ENCODE results near the gene GGNBP2.

GGNBP2 gene

GRCh38 chr17:36599546-36600250, 55.0 kb downstream of the GGNBP2 start:
- Histone ChIP-seq H3K36me3 (ENCODE audit: insufficient read depth, low read length) (no peaks in the 10 kb centered on the region), H3K9me2 (replicated peaks; ENCODE audit: low read depth, low read length) (no peaks in the 10 kb centered on the region), H3K79me2 (ENCODE audit: insufficient read depth, low read length) (peaks cover 23% of the 10 kb centered on the region), H3K9ac (ENCODE audit: low read depth, low read length, poor library complexity, severe bottlenecking) (no peak overlapping the region), H2AFZ (ENCODE audit: low read length) (no peak overlapping the region), H3K4me2 (ENCODE audit: low read depth, low read length, poor library complexity, severe bottlenecking) (no peak overlapping the region), H3K4me3 (ENCODE audit: low read length, poor library complexity, severe bottlenecking) (no peak overlapping the region), H3K27me3 (ENCODE audit: insufficient read depth, low read length, poor library complexity, severe bottlenecking) (no peaks in the 10 kb centered on the region), H3F3A (ENCODE audit: low read depth) (no peaks in the 10 kb centered on the region), H3K4me1 (ENCODE audit: insufficient read depth, low read length, poor library complexity, severe bottlenecking) (peaks cover 15% of the 10 kb centered on the region), H3K9me3 (ENCODE audit: insufficient read depth, low read depth, low read length) (no peaks in the 10 kb centered on the region), H4K20me1 (ENCODE audit: insufficient read depth, low read length, poor library complexity, severe bottlenecking) (peaks cover 10% of the 10 kb centered on the region)
- TF ChIP-seq EZH2phosphoT487 (IDR thresholded peaks at IDR 0.05; ENCODE audit: borderline replicate concordance), result no peak
- TF ChIP-seq CTCF (conservative IDR thresholded peaks at IDR 0.05; ENCODE audit: low read length), result no peak

DNA sequence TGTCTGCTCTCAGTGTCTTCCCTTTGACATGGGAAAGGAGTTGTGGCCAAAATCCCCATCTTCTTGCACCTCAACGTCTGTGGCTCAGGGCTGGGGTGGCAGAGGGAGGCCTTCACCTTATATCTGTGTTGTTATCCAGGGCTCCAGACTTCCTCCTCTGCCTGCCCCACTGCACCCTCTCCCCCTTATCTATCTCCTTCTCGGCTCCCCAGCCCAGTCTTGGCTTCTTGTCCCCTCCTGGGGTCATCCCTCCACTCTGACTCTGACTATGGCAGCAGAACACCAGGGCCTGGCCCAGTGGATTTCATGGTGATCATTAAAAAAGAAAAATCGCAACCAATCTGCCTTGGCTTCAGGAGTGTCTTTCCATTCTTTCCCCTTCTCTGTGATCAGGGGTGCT, 55.7 kb downstream of the GGNBP2 start:
- H3K9ac ChIP-seq (ENCODE audit: low read depth, low read length, poor library complexity, severe bottlenecking), result peak overlapping the region; percentile 80
- peaks cover 23% of the 10 kb centered on the region for H3K79me2 ChIP-seq (ENCODE audit: insufficient read depth, low read length)
- peak overlapping the region; percentile 84 for H3K4me3 ChIP-seq (ENCODE audit: low read length, poor library complexity, severe bottlenecking)
- no peaks in the 10 kb centered on the region for H3K9me3 ChIP-seq (ENCODE audit: insufficient read depth, low read depth, low read length)
- H3F3A ChIP-seq (ENCODE audit: low read depth), result no peaks in the 10 kb centered on the region
- peaks cover 16% of the 10 kb centered on the region for H3K4me1 ChIP-seq (ENCODE audit: insufficient read depth, low read length, poor library complexity, severe bottlenecking)
- no peaks in the 10 kb centered on the region for H3K36me3 ChIP-seq (ENCODE audit: insufficient read depth, low read length)
- H3K9me2 ChIP-seq (replicated peaks; ENCODE audit: low read depth, low read length), result no peaks in the 10 kb centered on the region
- H4K20me1 ChIP-seq (ENCODE audit: insufficient read depth, low read length, poor library complexity, severe bottlenecking), result peaks cover 10% of the 10 kb centered on the region
- H3K27me3 ChIP-seq (ENCODE audit: insufficient read depth, low read length, poor library complexity, severe bottlenecking), result no peaks in the 10 kb centered on the region
- H3K4me2 ChIP-seq (ENCODE audit: low read depth, low read length, poor library complexity, severe bottlenecking), result peak overlapping the region; percentile 94
- H2AFZ ChIP-seq (ENCODE audit: low read length), result no peak overlapping the region
- no peak for TF ChIP-seq CTCF (conservative IDR thresholded peaks at IDR 0.05; ENCODE audit: low read length)
- TF ChIP-seq EZH2phosphoT487 (IDR thresholded peaks at IDR 0.05; ENCODE audit: borderline replicate concordance), result no peak

DNA sequence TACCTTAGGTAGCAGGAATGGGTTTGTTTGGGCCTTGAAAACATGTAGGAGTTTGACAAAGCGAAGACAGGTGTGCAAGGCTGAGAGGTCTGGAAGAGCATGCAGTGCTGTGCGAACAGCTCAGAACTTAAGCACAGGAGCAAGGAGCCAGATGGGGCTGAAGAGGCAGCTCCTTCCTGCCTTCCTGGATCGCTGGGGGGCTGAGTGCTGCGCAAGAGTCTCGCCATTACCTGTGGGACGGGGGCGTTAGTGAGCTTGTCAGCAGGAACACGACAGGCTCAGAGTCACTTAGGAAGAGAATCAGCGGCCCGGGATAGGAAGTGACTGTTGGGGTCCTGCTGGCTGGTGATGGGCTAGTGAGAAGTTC, 56.2 kb downstream of the GGNBP2 start:
- peaks cover 21% of the 10 kb centered on the region for H3K4me1 ChIP-seq (ENCODE audit: insufficient read depth, low read length, poor library complexity, severe bottlenecking)
- H3F3A ChIP-seq (ENCODE audit: low read depth), result no peaks in the 10 kb centered on the region
- no peaks in the 10 kb centered on the region for H3K9me2 ChIP-seq (replicated peaks; ENCODE audit: low read depth, low read length)
- peak overlapping the region; percentile 80 for H3K9ac ChIP-seq (ENCODE audit: low read depth, low read length, poor library complexity, severe bottlenecking)
- peak overlapping the region; percentile 89 for H2AFZ ChIP-seq (ENCODE audit: low read length)
- H3K36me3 ChIP-seq (ENCODE audit: insufficient read depth, low read length), result no peaks in the 10 kb centered on the region
- H3K4me3 ChIP-seq (ENCODE audit: low read length, poor library complexity, severe bottlenecking), result peak overlapping the region; percentile 84
- H4K20me1 ChIP-seq (ENCODE audit: insufficient read depth, low read length, poor library complexity, severe bottlenecking), result peaks cover 10% of the 10 kb centered on the region
- H3K9me3 ChIP-seq (ENCODE audit: insufficient read depth, low read depth, low read length), result no peaks in the 10 kb centered on the region
- TF ChIP-seq CTCF (conservative IDR thresholded peaks at IDR 0.05; ENCODE audit: low read length), result peak; percentile 27
- no peak for TF ChIP-seq EZH2phosphoT487 (IDR thresholded peaks at IDR 0.05; ENCODE audit: borderline replicate concordance)
- H3K79me2 ChIP-seq (ENCODE audit: insufficient read depth, low read length), result peaks cover 28% of the 10 kb centered on the region
- no peaks in the 10 kb centered on the region for H3K27me3 ChIP-seq (ENCODE audit: insufficient read depth, low read length, poor library complexity, severe bottlenecking)
- H3K4me2 ChIP-seq (ENCODE audit: low read depth, low read length, poor library complexity, severe bottlenecking), result peak overlapping the region; percentile 94
